Kidney (tissue), 14 donors: ENCODE data around the gene PXYLP1. TPM values are rescaled to one million over a fixed set of nuclear protein-coding genes. Genes with fewer than 3 reads are reported as not detected.

Experiments
- DNase-seq, 5 donors: peaks; one replicate each; pipeline ENCODE4 v3.0.0-alpha.2; 2013 to 2020
- FAIRE-seq: peaks from 2 replicates; lab custom pipeline; 2012; peaks lifted over from hg19 to GRCh38; lab: Jason Lieb, UNC
- H3K27ac ChIP-seq, 2 donors: one replicate each; pipeline ENCODE4 v1.7.0; 2013; ENCODE audit warnings: low read depth in 2 of 2, low read length in 2 of 2, inconsistent platforms in 1 of 2
- H3K27me3 ChIP-seq: one replicate; pipeline ENCODE4 v1.7.1; 2013; ENCODE audit warnings: low read length, inconsistent platforms; ENCODE audit not compliant: control insufficient read depth, insufficient read depth
- H3K36me3 ChIP-seq, 3 donors: one replicate each; pipeline versions ENCODE4 v1.7.0 to v1.7.1; 2013; ENCODE audit warnings: low read length in 3 of 3, control low read depth in 1 of 3, inconsistent platforms in 1 of 3; ENCODE audit not compliant: insufficient read depth in 3 of 3, control insufficient read depth in 2 of 3
- H3K4me1 ChIP-seq, 3 donors: one replicate each; pipeline versions ENCODE4 v1.7.0 to v1.7.1; 2013; ENCODE audit warnings: low read length in 3 of 3, inconsistent platforms in 1 of 3, low read depth in 1 of 3; ENCODE audit not compliant: control insufficient read depth in 2 of 3, insufficient read depth in 2 of 3
- H3K4me3 ChIP-seq, 3 donors: one replicate each; pipeline versions ENCODE4 v1.7.0 to v1.8.1; 2013; ENCODE audit warnings: low read length in 3 of 3, control low read depth in 1 of 3, inconsistent platforms in 1 of 3
- H3K9ac ChIP-seq, 3 donors: one replicate each; pipeline versions ENCODE4 v1.7.0 to v1.7.1; 2013; ENCODE audit warnings: low read length in 3 of 3, control low read depth in 1 of 3, inconsistent platforms in 1 of 3
- H3K9me3 ChIP-seq, 3 donors: one replicate each; pipeline versions ENCODE4 v1.7.0 to v1.7.1; 2013; ENCODE audit warnings: low read length in 3 of 3, control low read depth in 1 of 3, inconsistent platforms in 1 of 3; ENCODE audit not compliant: control insufficient read depth in 2 of 3, insufficient read depth in 1 of 3
- intact Hi-C: fragments of 100-400 bp; cut with DNase I; formaldehyde crosslinking; loops from one replicate; pipeline ENCODE4 v1.11.1; 2022
- polyA plus RNA-seq: library from polyadenylated mRNA; stranded (reverse); fragments of 350-450 nt; fragmentation: Illumina TruSeq; extraction: RNeasy Lipid Tissue Mini Kit (QIAGEN cat#74804); gene quantifications from one replicate; pipeline ENCODE4 v1.2.3, GENCODE V29; 2014; ENCODE audit warnings: low read depth, low replicate concordance; ENCODE audit not compliant: insufficient read depth
- total RNA-seq: library from RNA; stranded (reverse); fragmentation: NEBNext Ultra II Directional; extraction: Animal tissue kit (Norgen Biotek cat#: 25700); gene quantifications from one replicate; pipeline ENCODE4 v1.2.1, GENCODE V29; 2021
- TF ChIP-seq, protein P1 (sequence below): IDR thresholded peaks from 3 replicates; pipeline ENCODE4 v1.5.1; 2012; ENCODE audit warnings: mild to moderate bottlenecking, moderate library complexity, borderline replicate concordance; ENCODE audit not compliant: insufficient read depth; ENCODE audit errors: extremely low read depth
- donor health status: control.
- donor health status: control.
- donor health status: control.
- donor health status: control.
- donor health status: control.
- donor health status: DM: yes; HTN: yes; CAD: no.
- donor health status: Normal renal cell carcinoma (clear cell type).

The PXYLP1 gene
- total and polyA plus RNA-seq, 2 donors from 2014 or later = 5.4 to 11.9 TPM

GRCh38 chr3:141237701-141238521, 6.3 kb downstream of the PXYLP1 start:
- no peaks in the 10 kb centered on the region for H3K27me3 ChIP-seq
- FAIRE-seq (no peak), DNase-seq (no peak)
- intact Hi-C loops = no loop called here
- peak overlapping the region in 1 of 3 donors; percentile 12 for H3K4me3 ChIP-seq
- H3K9me3 ChIP-seq = no peaks in the 10 kb centered on the region
- peaks cover 0 to 45% (median 12%) of the 10 kb centered on the region in 3 donors for H3K4me1 ChIP-seq
- H3K27ac ChIP-seq = peak overlapping the region; percentile 49 to 51
- no peaks in the 10 kb centered on the region for H3K36me3 ChIP-seq
- TF ChIP-seq, protein P1, sequence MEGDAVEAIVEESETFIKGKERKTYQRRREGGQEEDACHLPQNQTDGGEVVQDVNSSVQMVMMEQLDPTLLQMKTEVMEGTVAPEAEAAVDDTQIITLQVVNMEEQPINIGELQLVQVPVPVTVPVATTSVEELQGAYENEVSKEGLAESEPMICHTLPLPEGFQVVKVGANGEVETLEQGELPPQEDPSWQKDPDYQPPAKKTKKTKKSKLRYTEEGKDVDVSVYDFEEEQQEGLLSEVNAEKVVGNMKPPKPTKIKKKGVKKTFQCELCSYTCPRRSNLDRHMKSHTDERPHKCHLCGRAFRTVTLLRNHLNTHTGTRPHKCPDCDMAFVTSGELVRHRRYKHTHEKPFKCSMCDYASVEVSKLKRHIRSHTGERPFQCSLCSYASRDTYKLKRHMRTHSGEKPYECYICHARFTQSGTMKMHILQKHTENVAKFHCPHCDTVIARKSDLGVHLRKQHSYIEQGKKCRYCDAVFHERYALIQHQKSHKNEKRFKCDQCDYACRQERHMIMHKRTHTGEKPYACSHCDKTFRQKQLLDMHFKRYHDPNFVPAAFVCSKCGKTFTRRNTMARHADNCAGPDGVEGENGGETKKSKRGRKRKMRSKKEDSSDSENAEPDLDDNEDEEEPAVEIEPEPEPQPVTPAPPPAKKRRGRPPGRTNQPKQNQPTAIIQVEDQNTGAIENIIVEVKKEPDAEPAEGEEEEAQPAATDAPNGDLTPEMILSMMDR = no peak
- no peak overlapping the region for H3K9ac ChIP-seq

DNA sequence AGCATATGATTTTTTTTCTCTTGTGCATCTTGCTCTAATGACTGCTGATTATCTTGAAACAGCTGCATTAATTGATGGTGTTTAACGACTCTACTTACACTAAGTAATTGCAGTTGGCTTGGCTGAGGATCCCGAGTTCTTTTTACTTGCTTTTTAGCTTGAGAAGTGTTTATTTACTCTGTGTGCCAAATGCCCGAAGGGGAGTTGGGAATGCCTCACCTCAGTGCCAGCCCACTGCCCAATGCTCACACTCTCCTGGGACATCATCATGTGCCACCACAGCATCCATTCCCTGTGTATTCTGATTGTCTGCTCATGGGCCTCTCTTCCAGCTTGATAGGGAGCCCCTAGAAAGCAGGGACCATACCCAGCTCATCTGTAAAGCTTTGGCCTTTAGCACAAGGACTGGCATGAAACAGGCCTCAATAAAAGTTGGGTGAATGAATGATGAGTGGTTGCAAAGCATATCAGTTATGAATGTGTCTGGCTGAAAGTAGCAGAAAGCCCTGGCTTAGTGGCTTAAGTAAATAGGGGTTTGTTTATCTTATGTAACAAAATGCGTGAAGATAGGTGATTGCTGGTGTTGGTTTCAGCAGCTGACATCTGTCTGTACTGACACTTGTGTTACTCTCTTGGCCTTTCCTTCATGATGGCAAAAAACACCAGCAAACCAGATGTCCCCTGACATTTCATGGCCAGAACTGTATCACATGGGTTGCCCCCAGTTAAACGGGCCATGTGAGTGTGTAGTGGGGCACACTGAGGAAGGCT, 8.1 kb downstream of the PXYLP1 start:
- Histone ChIP-seq H3K4me1 (peaks cover 0 to 44% (median 12%) of the 10 kb centered on the region in 3 donors), H3K27ac (no peak overlapping the region), H3K9me3 (no peaks in the 10 kb centered on the region), H3K36me3 (no peaks in the 10 kb centered on the region), H3K27me3 (no peaks in the 10 kb centered on the region), H3K9ac (no peak overlapping the region), H3K4me3 (no peak overlapping the region)
- TF ChIP-seq, protein P1 = no peak
- intact Hi-C loops = no loop called here
- peak in 2 of 5 donors; percentile 30 to 55 for DNase-seq
- FAIRE-seq = no peak

DNA sequence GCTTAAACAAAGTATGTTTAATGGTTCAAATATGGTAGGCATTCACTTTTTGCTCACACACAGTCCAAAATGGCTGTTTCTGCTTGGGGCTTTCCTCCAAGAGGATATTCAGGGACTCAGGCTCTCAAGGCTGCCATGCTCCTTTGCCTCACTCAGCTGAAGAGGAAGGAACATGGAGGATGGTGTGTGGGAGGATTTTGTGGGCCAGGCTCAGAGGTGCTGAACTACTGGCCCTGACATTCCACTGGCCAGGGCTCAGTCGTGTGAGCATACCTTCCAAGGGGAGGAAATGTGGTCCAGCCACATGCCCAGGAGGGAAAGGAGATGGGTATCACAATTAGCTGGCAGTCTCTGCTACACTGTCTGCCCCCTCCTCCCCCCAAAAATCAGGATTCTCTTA, 8.7 kb downstream of the PXYLP1 start:
- Histone ChIP-seq H3K4me1 (peaks cover 0 to 42% (median 12%) of the 10 kb centered on the region in 3 donors), H3K4me3 (no peak overlapping the region), H3K36me3 (no peaks in the 10 kb centered on the region), H3K9ac (no peak overlapping the region), H3K27me3 (no peaks in the 10 kb centered on the region), H3K27ac (no peak overlapping the region), H3K9me3 (no peaks in the 10 kb centered on the region)
- TF ChIP-seq, protein P1 = no peak
- intact Hi-C loops = no loop called here
- peak in 1 of 5 donors; percentile 29 for DNase-seq
- no peak for FAIRE-seq
